Thoracic aorta (tissue), 2 donors: ENCODE data around the gene MAD1L1. TPM values are rescaled to one million over a fixed set of nuclear protein-coding genes. Genes with fewer than 3 reads are reported as not detected.

Experiments
- ATAC-seq: fragments of 150-250 bp; one replicate; pipeline ENCODE4 v1.8.0; 2017; ENCODE audit warnings: low read depth; ENCODE audit not compliant: insufficient number of reproducible peaks, low FRiP score
- DNase-seq: peaks from one replicate; pipeline ENCODE4 v3.0.0-alpha.2; 2020; ENCODE audit warnings: low spot score
- H3K27ac ChIP-seq, 2 donors: fragments of 200-600 bp; sonication (generic); 1 replicate in 1 of 2; 2 replicates in 1 of 2; pipeline ENCODE4 v1.5.1; 2016; ENCODE audit warnings: mild to moderate bottlenecking in 2 of 2, moderate library complexity in 2 of 2
- H3K27me3 ChIP-seq: fragments of 200-600 bp; sonication (generic); replicated peaks from 2 replicates; pipeline ENCODE4 v1.6.0; 2016; ENCODE audit warnings: mild to moderate bottlenecking; ENCODE audit not compliant: insufficient read depth
- H3K36me3 ChIP-seq: fragments of 200-600 bp; sonication (generic); one replicate; pipeline ENCODE4 v1.5.1; 2016
- H3K4me1 ChIP-seq, 2 donors: fragments of 200-600 bp; sonication (generic); 1 replicate in 1 of 2; 2 replicates in 1 of 2; pipeline versions ENCODE4 v1.5.1 to v1.6.0; 2016; ENCODE audit warnings: low read depth in 2 of 2, mild to moderate bottlenecking in 1 of 2; ENCODE audit not compliant: control insufficient read depth in 1 of 2
- H3K4me3 ChIP-seq: fragments of 200-600 bp; sonication (generic); 2 replicates; pipeline ENCODE4 v1.5.1; 2016; ENCODE audit warnings: mild to moderate bottlenecking
- H3K9me3 ChIP-seq: fragments of 200-600 bp; sonication (generic); 2 replicates; pipeline ENCODE4 v1.5.1; 2016
- CTCF ChIP-seq: fragments of 200-600 bp; sonication (generic); IDR thresholded peaks from one replicate; pipeline ENCODE4 v1.5.1; 2019; ENCODE audit warnings: antibody characterized with exemption
- total RNA-seq, 2 donors: library from RNA; depleted of rRNA; stranded (reverse); fragments of >200 nt; gene quantifications; one replicate each; pipeline versions ENCODE4 v1.1.0 to v1.2.3, GENCODE V29; 2016

Gene MAD1L1
- total RNA-seq, 2 donors from 2014 or later, result 27.4 to 41.3 TPM

- Histone ChIP-seq H3K27ac (no peak overlapping the region), H3K4me1 (no peaks in the 10 kb centered on the region), H3K9me3 (no peaks in the 10 kb centered on the region), H3K36me3 (peaks cover 10% of the 10 kb centered on the region), H3K27me3 (no peaks in the 10 kb centered on the region), H3K4me3 (no peak overlapping the region)
- ATAC-seq, result no peak
- TF ChIP-seq CTCF, result no peak
- DNase-seq, result no peak
Measured at GRCh38 chr7:2195400-2196246, 37.1 kb downstream of the MAD1L1 start.

GRCh38 chr7:2193575-2194305 lies 39.0 kb downstream of the MAD1L1 start:
- no peak overlapping the region for H3K4me3 ChIP-seq
- no peak for TF ChIP-seq CTCF
- H3K27ac ChIP-seq, result no peak overlapping the region
- no peak for ATAC-seq
- no peaks in the 10 kb centered on the region for H3K4me1 ChIP-seq
- no peak for DNase-seq
- H3K9me3 ChIP-seq, result no peaks in the 10 kb centered on the region
- H3K27me3 ChIP-seq, result no peaks in the 10 kb centered on the region
- peaks cover 4% of the 10 kb centered on the region for H3K36me3 ChIP-seq

- no peak for ATAC-seq
- H3K4me1 ChIP-seq, result no peaks in the 10 kb centered on the region
- H3K27me3 ChIP-seq, result no peaks in the 10 kb centered on the region
- peaks cover 4% of the 10 kb centered on the region for H3K36me3 ChIP-seq
- TF ChIP-seq CTCF, result no peak
- H3K4me3 ChIP-seq, result no peak overlapping the region
- no peak for DNase-seq
- no peaks in the 10 kb centered on the region for H3K9me3 ChIP-seq
- no peak overlapping the region for H3K27ac ChIP-seq
Measured at GRCh38 chr7:2192831-2193534, 39.8 kb downstream of the MAD1L1 start.

- peaks cover 4% of the 10 kb centered on the region for H3K36me3 ChIP-seq
- TF ChIP-seq CTCF, result no peak
- no peak for DNase-seq
- H3K4me3 ChIP-seq, result no peak overlapping the region
- H3K9me3 ChIP-seq, result no peaks in the 10 kb centered on the region
- ATAC-seq, result no peak
- no peak overlapping the region for H3K27ac ChIP-seq
- no peaks in the 10 kb centered on the region for H3K27me3 ChIP-seq
- H3K4me1 ChIP-seq, result no peaks in the 10 kb centered on the region
Measured at GRCh38 chr7:2191016-2191415, 41.7 kb downstream of the MAD1L1 start.

GRCh38 chr7:2190531-2190930 lies 42.2 kb downstream of the MAD1L1 start:
- no peak for TF ChIP-seq CTCF
- Histone ChIP-seq H3K27me3 (no peaks in the 10 kb centered on the region), H3K4me1 (no peaks in the 10 kb centered on the region), H3K9me3 (no peaks in the 10 kb centered on the region), H3K36me3 (peaks cover under 1% of the 10 kb centered on the region), H3K27ac (no peak overlapping the region), H3K4me3 (no peak overlapping the region)
- DNase-seq (no peak), ATAC-seq (no peak)
